HG02610 (cell line): ENCODE measurements around the gene NRXN3.
"Not testable (repeated sequence)": the region's sequence is repeated elsewhere in the genome, so short reads cannot be mapped to it uniquely, and the experiment has no call there.

ENCODE experiments used
- ATAC-seq: cut with Tn5 transposase; IDR thresholded peaks from one replicate; pipeline ENCODE4 v1.9.1; 2021; ENCODE audit warnings: mild to moderate bottlenecking, moderate library complexity; ENCODE audit not compliant: unreplicated experiment

The NRXN3 gene

GRCh38 chr14:79094951-79095350 lies 924.8 kb downstream of the NRXN3 start:
- ATAC-seq = no peak

GRCh38 chr14:79096811-79097210 lies 926.6 kb downstream of the NRXN3 start:
- no peak for ATAC-seq

GRCh38 chr14:79098324-79098723 lies 928.2 kb downstream of the NRXN3 start:
- ATAC-seq = no peak

GRCh38 chr14:79100578-79100977 lies 930.4 kb downstream of the NRXN3 start:
- ATAC-seq = no peak

GRCh38 chr14:79101388-79101787 lies 931.2 kb downstream of the NRXN3 start:
- ATAC-seq = no peak

GRCh38 chr14:79103764-79104163 lies 933.6 kb downstream of the NRXN3 start:
- ATAC-seq = no peak

GRCh38 chr14:79110564-79110963 lies 940.4 kb downstream of the NRXN3 start:
- ATAC-seq = not testable (repeated sequence)

GRCh38 chr14:79111987-79112501 lies 941.9 kb downstream of the NRXN3 start:
- no peak for ATAC-seq

GRCh38 chr14:79117561-79117960 lies 947.4 kb downstream of the NRXN3 start:
- no peak for ATAC-seq

- no peak for ATAC-seq
These were observed 948.1 kb downstream of the NRXN3 start for GRCh38 chr14:79118291-79118690.

GRCh38 chr14:79134361-79134760 lies 964.2 kb downstream of the NRXN3 start:
- no peak for ATAC-seq

- no peak for ATAC-seq
These were observed 966.2 kb downstream of the NRXN3 start for GRCh38 chr14:79136071-79137044.

- ATAC-seq = no peak
These were observed 966.9 kb downstream of the NRXN3 start for GRCh38 chr14:79137045-79137430.

- no peak for ATAC-seq
These were observed 967.7 kb downstream of the NRXN3 start for GRCh38 chr14:79137836-79138235.

GRCh38 chr14:79144896-79145295 lies 974.7 kb downstream of the NRXN3 start:
- ATAC-seq = no peak

- ATAC-seq = no peak
These were observed 980.1 kb downstream of the NRXN3 start for GRCh38 chr14:79150226-79150625.

- ATAC-seq = no peak
These were observed 987.2 kb downstream of the NRXN3 start for GRCh38 chr14:79157369-79157768.

- ATAC-seq = no peak
These were observed 991.4 kb downstream of the NRXN3 start for GRCh38 chr14:79161571-79161970.

GRCh38 chr14:79162833-79163232 lies 992.7 kb downstream of the NRXN3 start:
- ATAC-seq = no peak

- no peak for ATAC-seq
These were observed 995.4 kb downstream of the NRXN3 start for GRCh38 chr14:79165471-79166090.

GRCh38 chr14:79166171-79166570 lies 996.0 kb downstream of the NRXN3 start:
- no peak for ATAC-seq

GRCh38 chr14:79167957-79168356 lies 997.8 kb downstream of the NRXN3 start:
- no peak for ATAC-seq
